ENCODE results near the gene USH1G. TPM values are rescaled to one million over a fixed set of nuclear protein-coding genes. Genes with fewer than 3 reads are reported as not detected.
A peak's percentile ranks its signal among the peaks of the same experiment; 100 is the strongest.

Gene USH1G
- total and polyA plus RNA-seq, 2 of the 13 experiments (the other 11 are each of a cell fraction or from before 2014, with no cell fraction given): 0.04 TPM; not detected in 1

- no peak for TF ChIP-seq BCL3 (CRISPR knock-in tag; IDR thresholded peaks at IDR 0.05)
- no peak for TF ChIP-seq GATA4 (IDR thresholded peaks at IDR 0.05; ENCODE audit: borderline replicate concordance, low read depth)
- peak; percentile 56; the same call in 1 of the 2 replicates for TF ChIP-seq ZNF331 (CRISPR knock-in tag; IDR thresholded peaks at IDR 0.05)
- peak; percentile 96 for TF ChIP-seq STAG1 (CRISPR knock-in tag; IDR thresholded peaks at IDR 0.05)
- TF ChIP-seq KLF16 (CRISPR knock-in tag; IDR thresholded peaks at IDR 0.05): peak in 1 of 2 experiments; percentile 50; a peak in 1 of 4 replicates
- no peak for TF ChIP-seq GFI1 (CRISPR knock-in tag; IDR thresholded peaks at IDR 0.05; ENCODE audit: borderline replicate concordance)
- 0 out of 2 replicates have a peak, but pooled peaks have one; percentile 31 for TF ChIP-seq ZNF709 (CRISPR knock-in tag; IDR thresholded peaks at IDR 0.05)
- no peak for TF ChIP-seq SIN3A (IDR thresholded peaks at IDR 0.05; ENCODE audit: borderline replicate concordance, low read depth, low read length)
- TF ChIP-seq MLLT10 (CRISPR knock-in tag; IDR thresholded peaks at IDR 0.05): no peak
- no peak for TF ChIP-seq ZNF414 (CRISPR knock-in tag; IDR thresholded peaks at IDR 0.05)
- TF ChIP-seq, protein P1, sequence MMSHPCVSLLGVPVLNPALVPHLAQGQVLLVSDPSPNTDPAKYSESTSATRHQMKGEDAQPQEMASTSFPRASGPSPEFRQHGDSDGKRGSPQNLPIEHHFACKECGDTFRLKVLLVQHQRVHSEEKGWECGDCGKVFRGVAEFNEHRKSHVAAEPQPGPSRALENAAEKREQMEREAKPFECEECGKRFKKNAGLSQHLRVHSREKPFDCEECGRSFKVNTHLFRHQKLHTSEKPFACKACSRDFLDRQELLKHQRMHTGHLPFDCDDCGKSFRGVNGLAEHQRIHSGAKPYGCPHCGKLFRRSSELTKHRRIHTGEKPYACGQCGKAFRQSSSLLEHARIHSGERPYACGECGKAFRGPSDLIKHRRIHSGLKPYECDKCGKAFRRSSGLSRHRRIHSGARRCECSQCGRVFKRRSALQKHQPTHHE (CRISPR knock-in tag; IDR thresholded peaks at IDR 0.05; ENCODE audit: borderline replicate concordance): peak; percentile 32; the same call in 1 of the 2 replicates
- no peak for TF ChIP-seq SSRP1 (CRISPR knock-in tag; IDR thresholded peaks at IDR 0.05)
- TF ChIP-seq ZNF207 (IDR thresholded peaks at IDR 0.05; ENCODE audit: borderline replicate concordance): no peak
- no peak for TF ChIP-seq ZNF629 (CRISPR knock-in tag; conservative IDR thresholded peaks at IDR 0.05)
- no peak for TF ChIP-seq ZNF276 (CRISPR knock-in tag; IDR thresholded peaks at IDR 0.05; ENCODE audit: low read depth)
- TF ChIP-seq ZIK1 (CRISPR knock-in tag; IDR thresholded peaks at IDR 0.05; ENCODE audit: borderline replicate concordance, low read depth): no peak
- TF ChIP-seq, protein P2, sequence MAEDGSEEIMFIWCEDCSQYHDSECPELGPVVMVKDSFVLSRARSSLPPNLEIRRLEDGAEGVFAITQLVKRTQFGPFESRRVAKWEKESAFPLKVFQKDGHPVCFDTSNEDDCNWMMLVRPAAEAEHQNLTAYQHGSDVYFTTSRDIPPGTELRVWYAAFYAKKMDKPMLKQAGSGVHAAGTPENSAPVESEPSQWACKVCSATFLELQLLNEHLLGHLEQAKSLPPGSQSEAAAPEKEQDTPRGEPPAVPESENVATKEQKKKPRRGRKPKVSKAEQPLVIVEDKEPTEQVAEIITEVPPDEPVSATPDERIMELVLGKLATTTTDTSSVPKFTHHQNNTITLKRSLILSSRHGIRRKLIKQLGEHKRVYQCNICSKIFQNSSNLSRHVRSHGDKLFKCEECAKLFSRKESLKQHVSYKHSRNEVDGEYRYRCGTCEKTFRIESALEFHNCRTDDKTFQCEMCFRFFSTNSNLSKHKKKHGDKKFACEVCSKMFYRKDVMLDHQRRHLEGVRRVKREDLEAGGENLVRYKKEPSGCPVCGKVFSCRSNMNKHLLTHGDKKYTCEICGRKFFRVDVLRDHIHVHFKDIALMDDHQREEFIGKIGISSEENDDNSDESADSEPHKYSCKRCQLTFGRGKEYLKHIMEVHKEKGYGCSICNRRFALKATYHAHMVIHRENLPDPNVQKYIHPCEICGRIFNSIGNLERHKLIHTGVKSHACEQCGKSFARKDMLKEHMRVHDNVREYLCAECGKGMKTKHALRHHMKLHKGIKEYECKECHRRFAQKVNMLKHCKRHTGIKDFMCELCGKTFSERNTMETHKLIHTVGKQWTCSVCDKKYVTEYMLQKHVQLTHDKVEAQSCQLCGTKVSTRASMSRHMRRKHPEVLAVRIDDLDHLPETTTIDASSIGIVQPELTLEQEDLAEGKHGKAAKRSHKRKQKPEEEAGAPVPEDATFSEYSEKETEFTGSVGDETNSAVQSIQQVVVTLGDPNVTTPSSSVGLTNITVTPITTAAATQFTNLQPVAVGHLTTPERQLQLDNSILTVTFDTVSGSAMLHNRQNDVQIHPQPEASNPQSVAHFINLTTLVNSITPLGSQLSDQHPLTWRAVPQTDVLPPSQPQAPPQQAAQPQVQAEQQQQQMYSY (CRISPR knock-in tag; IDR thresholded peaks at IDR 0.05): no peak
- TF ChIP-seq ZFP62 (CRISPR knock-in tag; IDR thresholded peaks at IDR 0.05): no peak
- TF ChIP-seq XBP1 (CRISPR knock-in tag; IDR thresholded peaks at IDR 0.05): no peak
- TF ChIP-seq ZNF543 (CRISPR knock-in tag; IDR thresholded peaks at IDR 0.05): no peak
- TF ChIP-seq PHB2 (IDR thresholded peaks at IDR 0.05; ENCODE audit: partially characterized antibody): no peak
- TF ChIP-seq SAP130 (CRISPR knock-in tag; IDR thresholded peaks at IDR 0.05; ENCODE audit: low read depth): peak; percentile 38; the same call in 1 of the 2 replicates
These were observed 38.7 kb upstream of the USH1G start (continued) for GRCh38 chr17:74961657-74962350.

Measured in HepG2 (cell line).